ENCODE measurements around the gene ZHX3. TPM values are rescaled to one million over a fixed set of nuclear protein-coding genes. Genes with fewer than 3 reads are reported as not detected.
A peak's percentile ranks its signal among the peaks of the same experiment; 100 is the strongest.

ZHX3 gene
- total and polyA plus RNA-seq, 2 donors (not counting 1 experiment from before 2014, with no cell fraction given), result 4.3 to 22.2 TPM

GRCh38 chr20:41178495-41178894, 139.0 kb downstream of the ZHX3 start:
- Mint-ChIP-seq H3K27ac (peak overlapping the region; percentile 37), H3K4me1 (no peaks in the 10 kb centered on the region), H3K9me3 (ENCODE audit: insufficient read depth) (no peaks in the 10 kb centered on the region), H3K27me3 (no peaks in the 10 kb centered on the region), H3K4me3 (no peak overlapping the region)
- no peak overlapping the region for H3K4me3 ChIP-seq (ENCODE audit: control extremely low read depth in 1 of 5, extremely low read depth in 1 of 5, insufficient read depth in 1 of 5, low read depth in 2 of 5, low read length in 4 of 5)
- H3K4me1 ChIP-seq (ENCODE audit: control insufficient read depth in 2 of 2, insufficient read depth in 2 of 2, low read length in 2 of 2), result no peaks in the 10 kb centered on the region
- H3K79me2 ChIP-seq (ENCODE audit: control insufficient read depth, insufficient read depth, low read length), result no peaks in the 10 kb centered on the region
- no peaks in the 10 kb centered on the region for H3K27me3 ChIP-seq (replicated peaks in 1 of 4; ENCODE audit: control extremely low read depth in 1 of 4, control insufficient read depth in 3 of 4, insufficient read depth in 4 of 4, low read length in 3 of 4)
- H3K36me3 ChIP-seq (replicated peaks in 1 of 2; ENCODE audit: control extremely low read depth in 1 of 2, control insufficient read depth in 1 of 2, extremely low read depth in 1 of 2, insufficient read depth in 2 of 2, low read length in 1 of 2), result peaks cover 0 to 20% of the 10 kb centered on the region in 2 experiments
- H4K20me1 ChIP-seq (ENCODE audit: control insufficient read depth, insufficient read depth, low read length, poor library complexity, severe bottlenecking), result no peaks in the 10 kb centered on the region
- TF ChIP-seq EZH2 (IDR thresholded peaks at IDR 0.05; ENCODE audit: borderline replicate concordance, insufficient read depth, low read depth, low read length, poor library complexity, severe bottlenecking), result no peak
- no peak for TF ChIP-seq CTCF (IDR thresholded peaks at IDR 0.05)
- H2AFZ ChIP-seq (ENCODE audit: insufficient read depth, low read depth, low read length, poor library complexity, severe bottlenecking), result no peak overlapping the region
- no peak for DNase-seq
- POLR2A ChIA-PET, result no interaction called here
- H3K9ac ChIP-seq (ENCODE audit: low read length), result no peak overlapping the region
- no peak overlapping the region for H3K4me2 ChIP-seq (replicated peaks; ENCODE audit: low read depth, low read length, poor library complexity, severe bottlenecking)
- intact Hi-C loops (cut with micrococcal nuclease), result no loop called here
- 96% methylated on average over 4 of the region's 6 CpGs for WGBS (ENCODE audit: insufficient coverage)
- no peak for ATAC-seq (ENCODE audit: low read depth)
- H3K9me3 ChIP-seq (ENCODE audit: control extremely low read depth in 1 of 3, control insufficient read depth in 2 of 3, insufficient read depth in 1 of 3, low read length in 2 of 3), result no peaks in the 10 kb centered on the region
- no peak overlapping the region for H3K27ac ChIP-seq (ENCODE audit: low read length in 2 of 2)
- CTCF ChIA-PET, result no interaction called here

GRCh38 chr20:41177636-41178035, 139.9 kb downstream of the ZHX3 start:
- no peak overlapping the region for H3K4me3 Mint-ChIP-seq
- H3K27me3 Mint-ChIP-seq, result no peaks in the 10 kb centered on the region
- Histone ChIP-seq H3K9me3 (ENCODE audit: control extremely low read depth in 1 of 3, control insufficient read depth in 2 of 3, insufficient read depth in 1 of 3, low read length in 2 of 3) (no peaks in the 10 kb centered on the region), H2AFZ (ENCODE audit: insufficient read depth, low read depth, low read length, poor library complexity, severe bottlenecking) (no peak overlapping the region), H3K27me3 (replicated peaks in 1 of 4; ENCODE audit: control extremely low read depth in 1 of 4, control insufficient read depth in 3 of 4, insufficient read depth in 4 of 4, low read length in 3 of 4) (no peaks in the 10 kb centered on the region), H3K36me3 (replicated peaks in 1 of 2; ENCODE audit: control extremely low read depth in 1 of 2, control insufficient read depth in 1 of 2, extremely low read depth in 1 of 2, insufficient read depth in 2 of 2, low read length in 1 of 2) (peaks cover 0 to 23% of the 10 kb centered on the region in 2 experiments), H3K4me3 (ENCODE audit: control extremely low read depth in 1 of 5, extremely low read depth in 1 of 5, insufficient read depth in 1 of 5, low read depth in 2 of 5, low read length in 4 of 5) (no peak overlapping the region), H3K27ac (ENCODE audit: low read length in 2 of 2) (no peak overlapping the region), H3K79me2 (ENCODE audit: control insufficient read depth, insufficient read depth, low read length) (no peaks in the 10 kb centered on the region), H3K9ac (ENCODE audit: low read length) (no peak overlapping the region), H3K4me2 (replicated peaks; ENCODE audit: low read depth, low read length, poor library complexity, severe bottlenecking) (no peak overlapping the region), H3K4me1 (ENCODE audit: control insufficient read depth in 2 of 2, insufficient read depth in 2 of 2, low read length in 2 of 2) (no peaks in the 10 kb centered on the region), H4K20me1 (ENCODE audit: control insufficient read depth, insufficient read depth, low read length, poor library complexity, severe bottlenecking) (no peaks in the 10 kb centered on the region)
- intact Hi-C loops (cut with micrococcal nuclease), result no loop called here
- POLR2A ChIA-PET, result no interaction called here
- 100% methylated on average over 2 of the region's 2 CpGs for WGBS (ENCODE audit: insufficient coverage)
- no peak overlapping the region for H3K27ac Mint-ChIP-seq
- H3K9me3 Mint-ChIP-seq (ENCODE audit: insufficient read depth), result no peaks in the 10 kb centered on the region
- TF ChIP-seq CTCF (IDR thresholded peaks at IDR 0.05) (no peak), EZH2 (IDR thresholded peaks at IDR 0.05; ENCODE audit: borderline replicate concordance, insufficient read depth, low read depth, low read length, poor library complexity, severe bottlenecking) (no peak)
- DNase-seq, result no peak
- H3K4me1 Mint-ChIP-seq, result no peaks in the 10 kb centered on the region
- CTCF ChIA-PET, result interaction anchor here (0.6 kb wide), 1 partner anchor 54 kb away, joined by 3 read pairs; no protein-coding TSS in a partner anchor
- no peak for ATAC-seq (ENCODE audit: low read depth)

Data from B cell (primary cell).